Tibial nerve (tissue), 3 donors: ENCODE results near the gene LRRC61.
"Not testable (repeated sequence)": the region's sequence is repeated elsewhere in the genome, so short reads cannot be mapped to it uniquely, and the experiment has no call there.

ENCODE experiments used
- POLR2A ChIP-seq, 2 donors: fragments of 450-650 bp; IDR thresholded peaks; one replicate each; pipeline ENCODE4 v1.6.1; 2017; ENCODE audit warnings: antibody characterized with exemption in 2 of 2, mild to moderate bottlenecking in 2 of 2, moderate library complexity in 2 of 2
- TF ChIP-seq, protein P1 (sequence below), 5 experiments: fragments of 200-600 bp in 3 of 5; fragments of 450-650 bp in 2 of 5; sonication (generic) in 3 of 5; IDR thresholded peaks; one replicate each; pipeline ENCODE4 v1.5.1; 2016 to 2019; ENCODE audit warnings: antibody characterized with exemption in 5 of 5, mild to moderate bottlenecking in 3 of 5, moderate library complexity in 2 of 5

DNA sequence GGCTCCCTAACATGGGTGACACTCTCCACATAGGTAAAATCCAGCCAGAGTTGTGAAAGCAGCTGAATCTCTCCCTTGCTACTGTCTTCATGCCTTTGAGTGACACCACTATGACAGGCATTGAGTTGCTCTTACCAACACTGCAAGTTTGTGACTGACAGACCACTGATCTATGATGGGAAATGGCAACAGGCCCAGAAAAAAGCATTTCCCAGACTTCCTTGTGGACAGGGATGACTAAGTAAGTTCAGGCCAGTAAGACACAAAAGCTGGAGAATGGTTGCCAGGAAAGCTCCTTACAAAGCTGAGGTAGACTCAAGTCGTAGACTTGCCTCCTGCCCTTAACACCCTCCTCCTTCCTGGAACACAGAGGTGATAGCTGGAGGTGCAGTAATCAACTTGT, 20.2 kb upstream of the LRRC61 start:
- TF ChIP-seq, protein P1, sequence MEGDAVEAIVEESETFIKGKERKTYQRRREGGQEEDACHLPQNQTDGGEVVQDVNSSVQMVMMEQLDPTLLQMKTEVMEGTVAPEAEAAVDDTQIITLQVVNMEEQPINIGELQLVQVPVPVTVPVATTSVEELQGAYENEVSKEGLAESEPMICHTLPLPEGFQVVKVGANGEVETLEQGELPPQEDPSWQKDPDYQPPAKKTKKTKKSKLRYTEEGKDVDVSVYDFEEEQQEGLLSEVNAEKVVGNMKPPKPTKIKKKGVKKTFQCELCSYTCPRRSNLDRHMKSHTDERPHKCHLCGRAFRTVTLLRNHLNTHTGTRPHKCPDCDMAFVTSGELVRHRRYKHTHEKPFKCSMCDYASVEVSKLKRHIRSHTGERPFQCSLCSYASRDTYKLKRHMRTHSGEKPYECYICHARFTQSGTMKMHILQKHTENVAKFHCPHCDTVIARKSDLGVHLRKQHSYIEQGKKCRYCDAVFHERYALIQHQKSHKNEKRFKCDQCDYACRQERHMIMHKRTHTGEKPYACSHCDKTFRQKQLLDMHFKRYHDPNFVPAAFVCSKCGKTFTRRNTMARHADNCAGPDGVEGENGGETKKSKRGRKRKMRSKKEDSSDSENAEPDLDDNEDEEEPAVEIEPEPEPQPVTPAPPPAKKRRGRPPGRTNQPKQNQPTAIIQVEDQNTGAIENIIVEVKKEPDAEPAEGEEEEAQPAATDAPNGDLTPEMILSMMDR (IDR thresholded peaks at IDR 0.05): not testable (repeated sequence)
- TF ChIP-seq POLR2A (IDR thresholded peaks at IDR 0.05): not testable (repeated sequence)
